ENCODE data around the gene CTDSPL. TPM values are rescaled to one million over a fixed set of nuclear protein-coding genes. Genes with fewer than 3 reads are reported as not detected.
A peak's percentile ranks its signal among the peaks of the same experiment; 100 is the strongest.

CTDSPL gene
- total and polyA plus RNA-seq, 2 of the 13 experiments (the other 11 are each of a cell fraction or from before 2014, with no cell fraction given), result 26.1 to 142 TPM

DNA sequence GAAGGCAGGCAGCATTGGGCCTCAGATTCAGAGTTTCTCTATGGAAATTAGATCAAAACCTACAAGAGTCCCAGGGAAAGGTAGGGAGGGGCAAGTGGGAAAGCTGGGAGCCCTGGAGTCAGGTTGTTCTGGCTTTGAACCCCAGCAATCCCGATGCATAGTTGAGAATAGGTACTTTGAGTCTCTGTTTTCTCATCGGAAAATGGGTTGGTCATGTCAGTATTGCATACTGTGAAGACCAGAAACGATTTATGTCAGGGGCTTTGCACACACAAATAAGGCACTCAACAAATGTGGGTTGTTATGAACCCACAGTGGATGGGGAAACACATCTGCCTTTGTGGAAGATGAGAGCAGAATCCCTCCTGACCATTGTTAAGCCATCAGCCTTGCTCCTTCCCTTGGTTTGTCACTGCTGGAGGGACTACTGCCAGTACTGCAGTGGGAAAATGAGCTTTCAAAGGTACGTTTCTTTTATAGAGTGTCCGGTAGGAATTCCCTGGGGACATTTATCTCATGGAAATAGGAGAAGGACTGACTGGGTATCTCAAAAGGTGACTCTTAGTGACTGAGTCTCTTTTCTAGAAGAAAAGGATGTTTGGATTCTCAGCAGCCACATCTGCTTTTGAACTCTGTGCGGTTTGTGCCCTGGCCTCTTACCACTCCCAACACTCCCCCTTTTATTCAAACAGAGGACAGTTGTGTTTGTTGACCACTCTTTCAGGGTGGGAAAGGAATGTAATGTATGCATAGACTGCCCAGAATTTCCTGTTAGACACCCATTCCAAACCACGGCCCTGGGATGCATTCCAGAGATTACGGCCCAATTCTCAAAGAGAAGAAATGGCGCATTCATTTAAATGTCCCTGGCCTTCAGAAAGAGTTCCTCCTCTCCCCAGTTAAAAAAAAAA is 74.3 kb downstream of the CTDSPL start (continued):
- no peak for TF ChIP-seq ZFP1 (CRISPR knock-in tag; IDR thresholded peaks at IDR 0.05)
- TF ChIP-seq KLF16 (CRISPR knock-in tag; IDR thresholded peaks at IDR 0.05), result peak in 1 of 2 experiments; percentile 16; a peak in 1 of 4 replicates
- TF ChIP-seq ZNF543 (CRISPR knock-in tag; IDR thresholded peaks at IDR 0.05), result no peak
- peak; percentile 46; the same call in 1 of the 2 replicates for TF ChIP-seq ARID3A (IDR thresholded peaks at IDR 0.05; ENCODE audit: low read depth, low read length)
- no peak for TF ChIP-seq ZNF709 (CRISPR knock-in tag; IDR thresholded peaks at IDR 0.05)
- 0 out of 2 replicates have a peak, but pooled peaks have one; percentile 13 for TF ChIP-seq CCDC6 (CRISPR knock-in tag; IDR thresholded peaks at IDR 0.05)
- TF ChIP-seq ZNF224 (CRISPR knock-in tag; IDR thresholded peaks at IDR 0.05), result no peak
- TF ChIP-seq IKZF4 (CRISPR knock-in tag; IDR thresholded peaks at IDR 0.05; ENCODE audit: borderline replicate concordance, low read depth, not compliant biosample characterization), result no peak
- TF ChIP-seq SRSF9 (IDR thresholded peaks at IDR 0.05; ENCODE audit: borderline replicate concordance, insufficient read depth, low read depth, low read length, poor library complexity, severe bottlenecking), result no peak
- no peak for TF ChIP-seq MAFF (IDR thresholded peaks at IDR 0.05; ENCODE audit: low read depth, low read length)
- TF ChIP-seq SETDB1 (CRISPR knock-in tag; IDR thresholded peaks at IDR 0.05; ENCODE audit: borderline replicate concordance), result no peak
- TF ChIP-seq ZBTB42 (CRISPR knock-in tag; IDR thresholded peaks at IDR 0.05), result peak; percentile 93
- peak; percentile 66; the same call in 1 of the 2 replicates for TF ChIP-seq ZNF746 (CRISPR knock-in tag; IDR thresholded peaks at IDR 0.05)
- no peak for TF ChIP-seq SPEN (CRISPR knock-in tag; IDR thresholded peaks at IDR 0.05; ENCODE audit: low read depth)
- no peak for TF ChIP-seq ZNF552 (CRISPR knock-in tag; IDR thresholded peaks at IDR 0.05; ENCODE audit: borderline replicate concordance)
- no peak for TF ChIP-seq ARID2 (CRISPR knock-in tag; IDR thresholded peaks at IDR 0.05; ENCODE audit: borderline replicate concordance)
- TF ChIP-seq ZNF850 (CRISPR knock-in tag; conservative IDR thresholded peaks at IDR 0.05), result no peak
- TF ChIP-seq, protein P1, sequence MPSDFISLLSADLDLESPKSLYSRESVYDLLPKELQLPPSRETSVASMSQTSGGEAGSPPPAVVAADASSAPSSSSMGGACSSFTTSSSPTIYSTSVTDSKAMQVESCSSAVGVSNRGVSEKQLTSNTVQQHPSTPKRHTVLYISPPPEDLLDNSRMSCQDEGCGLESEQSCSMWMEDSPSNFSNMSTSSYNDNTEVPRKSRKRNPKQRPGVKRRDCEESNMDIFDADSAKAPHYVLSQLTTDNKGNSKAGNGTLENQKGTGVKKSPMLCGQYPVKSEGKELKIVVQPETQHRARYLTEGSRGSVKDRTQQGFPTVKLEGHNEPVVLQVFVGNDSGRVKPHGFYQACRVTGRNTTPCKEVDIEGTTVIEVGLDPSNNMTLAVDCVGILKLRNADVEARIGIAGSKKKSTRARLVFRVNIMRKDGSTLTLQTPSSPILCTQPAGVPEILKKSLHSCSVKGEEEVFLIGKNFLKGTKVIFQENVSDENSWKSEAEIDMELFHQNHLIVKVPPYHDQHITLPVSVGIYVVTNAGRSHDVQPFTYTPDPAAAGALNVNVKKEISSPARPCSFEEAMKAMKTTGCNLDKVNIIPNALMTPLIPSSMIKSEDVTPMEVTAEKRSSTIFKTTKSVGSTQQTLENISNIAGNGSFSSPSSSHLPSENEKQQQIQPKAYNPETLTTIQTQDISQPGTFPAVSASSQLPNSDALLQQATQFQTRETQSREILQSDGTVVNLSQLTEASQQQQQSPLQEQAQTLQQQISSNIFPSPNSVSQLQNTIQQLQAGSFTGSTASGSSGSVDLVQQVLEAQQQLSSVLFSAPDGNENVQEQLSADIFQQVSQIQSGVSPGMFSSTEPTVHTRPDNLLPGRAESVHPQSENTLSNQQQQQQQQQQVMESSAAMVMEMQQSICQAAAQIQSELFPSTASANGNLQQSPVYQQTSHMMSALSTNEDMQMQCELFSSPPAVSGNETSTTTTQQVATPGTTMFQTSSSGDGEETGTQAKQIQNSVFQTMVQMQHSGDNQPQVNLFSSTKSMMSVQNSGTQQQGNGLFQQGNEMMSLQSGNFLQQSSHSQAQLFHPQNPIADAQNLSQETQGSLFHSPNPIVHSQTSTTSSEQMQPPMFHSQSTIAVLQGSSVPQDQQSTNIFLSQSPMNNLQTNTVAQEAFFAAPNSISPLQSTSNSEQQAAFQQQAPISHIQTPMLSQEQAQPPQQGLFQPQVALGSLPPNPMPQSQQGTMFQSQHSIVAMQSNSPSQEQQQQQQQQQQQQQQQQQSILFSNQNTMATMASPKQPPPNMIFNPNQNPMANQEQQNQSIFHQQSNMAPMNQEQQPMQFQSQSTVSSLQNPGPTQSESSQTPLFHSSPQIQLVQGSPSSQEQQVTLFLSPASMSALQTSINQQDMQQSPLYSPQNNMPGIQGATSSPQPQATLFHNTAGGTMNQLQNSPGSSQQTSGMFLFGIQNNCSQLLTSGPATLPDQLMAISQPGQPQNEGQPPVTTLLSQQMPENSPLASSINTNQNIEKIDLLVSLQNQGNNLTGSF (CRISPR knock-in tag; IDR thresholded peaks at IDR 0.05), result no peak
- TF ChIP-seq CC2D1A (CRISPR knock-in tag; IDR thresholded peaks at IDR 0.05), result no peak
- TF ChIP-seq, protein P2, sequence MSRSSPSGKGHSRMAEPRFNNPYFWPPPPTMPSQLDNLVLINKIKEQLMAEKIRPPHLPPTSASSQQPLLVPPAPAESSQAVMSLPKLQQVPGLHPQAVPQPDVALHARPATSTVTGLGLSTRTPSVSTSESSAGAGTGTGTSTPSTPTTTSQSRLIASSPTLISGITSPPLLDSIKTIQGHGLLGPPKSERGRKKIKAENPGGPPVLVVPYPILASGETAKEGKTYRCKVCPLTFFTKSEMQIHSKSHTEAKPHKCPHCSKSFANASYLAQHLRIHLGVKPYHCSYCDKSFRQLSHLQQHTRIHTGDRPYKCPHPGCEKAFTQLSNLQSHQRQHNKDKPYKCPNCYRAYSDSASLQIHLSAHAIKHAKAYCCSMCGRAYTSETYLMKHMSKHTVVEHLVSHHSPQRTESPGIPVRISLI (CRISPR knock-in tag; IDR thresholded peaks at IDR 0.05; ENCODE audit: borderline replicate concordance), result peak; percentile 87; the same call in 1 of the 2 replicates
- no peak for TF ChIP-seq FOXM1 (CRISPR knock-in tag; IDR thresholded peaks at IDR 0.05)

All from HepG2 (cell line).